ENCODE data around the gene ZNF33A. TPM values are rescaled to one million over a fixed set of nuclear protein-coding genes. Genes with fewer than 3 reads are reported as not detected.

ZNF33A gene
- total and polyA plus RNA-seq, 2 donors from 2014 or later: 10.6 to 42.6 TPM

- DNase-seq: no peak
- no peak for FAIRE-seq
- Histone ChIP-seq H3K4me3 (ENCODE audit: low read length in 3 of 3) (peak overlapping the region; percentile 69 to 96 (median 80)), H3K27me3 (ENCODE audit: control insufficient read depth, insufficient read depth, low read length) (no peaks in the 10 kb centered on the region), H3K4me1 (ENCODE audit: control insufficient read depth in 2 of 3, insufficient read depth in 2 of 3, low read depth in 1 of 3, low read length in 3 of 3) (peaks cover 0 to 11% (median 3%) of the 10 kb centered on the region in 3 donors), H3K9me3 (ENCODE audit: control insufficient read depth in 2 of 3, insufficient read depth in 1 of 3, low read length in 3 of 3) (no peaks in the 10 kb centered on the region), H3K27ac (ENCODE audit: low read depth in 2 of 2, low read length in 2 of 2) (peak overlapping the region; percentile 49 to 76), H3K36me3 (ENCODE audit: control insufficient read depth in 2 of 3, insufficient read depth in 3 of 3, low read length in 3 of 3) (peaks cover 3 to 20% (median 4%) of the 10 kb centered on the region in 3 donors), H3K9ac (ENCODE audit: low read length in 3 of 3) (peak overlapping the region; percentile 28 to 91 (median 80))
- TF ChIP-seq CTCF (IDR thresholded peaks at IDR 0.05; ENCODE audit: borderline replicate concordance, extremely low read depth, insufficient read depth): no peak
- intact Hi-C loops (cut with DNase I): no loop called here
Measured at GRCh38 chr10:38093816-38094157, 83.3 kb downstream of the ZNF33A start.

- peaks cover 0 to 11% (median 3%) of the 10 kb centered on the region in 3 donors for H3K4me1 ChIP-seq (ENCODE audit: control insufficient read depth in 2 of 3, insufficient read depth in 2 of 3, low read depth in 1 of 3, low read length in 3 of 3)
- H3K9me3 ChIP-seq (ENCODE audit: control insufficient read depth in 2 of 3, insufficient read depth in 1 of 3, low read length in 3 of 3): no peaks in the 10 kb centered on the region
- no peak for TF ChIP-seq CTCF (IDR thresholded peaks at IDR 0.05; ENCODE audit: borderline replicate concordance, extremely low read depth, insufficient read depth)
- no peaks in the 10 kb centered on the region for H3K27me3 ChIP-seq (ENCODE audit: control insufficient read depth, insufficient read depth, low read length)
- peak within 1 kb of the TSS; percentile 69 to 96 (median 80) for H3K4me3 ChIP-seq (ENCODE audit: low read length in 3 of 3)
- H3K36me3 ChIP-seq (ENCODE audit: control insufficient read depth in 2 of 3, insufficient read depth in 3 of 3, low read length in 3 of 3): peaks cover 3 to 26% (median 6%) of the 10 kb centered on the region in 3 donors
- peak within 1 kb of the TSS; percentile 76 to 85 for H3K27ac ChIP-seq (ENCODE audit: low read depth in 2 of 2, low read length in 2 of 2)
- peak within 1 kb of the TSS; percentile 28 to 91 (median 88) for H3K9ac ChIP-seq (ENCODE audit: low read length in 3 of 3)
- FAIRE-seq (no peak), DNase-seq (peak; percentile 93 to 99 (median 96))
- intact Hi-C loops (cut with DNase I): no loop called here
Measured at GRCh38 chr10:38094158-38094926, 83.9 kb downstream of the ZNF33A start, which contains the start of gene ZNF37A. ZNF37A (plus strand) TSS chr10:38094337; CDS start chr10:38096618, 2,281 bp downstream.

GRCh38 chr10:38094927-38095574 is 84.6 kb downstream of the ZNF33A start:
- H3K9me3 ChIP-seq (ENCODE audit: control insufficient read depth in 2 of 3, insufficient read depth in 1 of 3, low read length in 3 of 3): no peaks in the 10 kb centered on the region
- peak overlapping the region in 1 of 2 donors; percentile 85 for H3K27ac ChIP-seq (ENCODE audit: low read depth in 2 of 2, low read length in 2 of 2)
- FAIRE-seq: no peak
- H3K4me1 ChIP-seq (ENCODE audit: control insufficient read depth in 2 of 3, insufficient read depth in 2 of 3, low read depth in 1 of 3, low read length in 3 of 3): peaks cover 0 to 11% (median 3%) of the 10 kb centered on the region in 3 donors
- H3K9ac ChIP-seq (ENCODE audit: low read length in 3 of 3): peak overlapping the region; percentile 28 to 91 (median 88)
- no peaks in the 10 kb centered on the region for H3K27me3 ChIP-seq (ENCODE audit: control insufficient read depth, insufficient read depth, low read length)
- peak overlapping the region; percentile 69 to 96 (median 80) for H3K4me3 ChIP-seq (ENCODE audit: low read length in 3 of 3)
- intact Hi-C loops (cut with DNase I): no loop called here
- peak in 1 of 5 donors; percentile 67 for DNase-seq
- peaks cover 3 to 31% (median 8%) of the 10 kb centered on the region in 3 donors for H3K36me3 ChIP-seq (ENCODE audit: control insufficient read depth in 2 of 3, insufficient read depth in 3 of 3, low read length in 3 of 3)
- TF ChIP-seq CTCF (IDR thresholded peaks at IDR 0.05; ENCODE audit: borderline replicate concordance, extremely low read depth, insufficient read depth): no peak
